ENCODE measurements around the gene FAIM2.

FAIM2 gene

GRCh38 chr12:49939707-49940106 lies 36.0 kb upstream of the FAIM2 start:
- DNase-seq (ENCODE audit: low read depth in 2 of 2, low spot score in 1 of 2): no peak

- DNase-seq (ENCODE audit: low read depth in 2 of 2, low spot score in 1 of 2): no peak
Measured at GRCh38 chr12:49939307-49939706, 35.6 kb upstream of the FAIM2 start.

GRCh38 chr12:49937639-49938300 lies 34.1 kb upstream of the FAIM2 start:
- no peak for DNase-seq (ENCODE audit: low read depth in 2 of 2, low spot score in 1 of 2)

DNA sequence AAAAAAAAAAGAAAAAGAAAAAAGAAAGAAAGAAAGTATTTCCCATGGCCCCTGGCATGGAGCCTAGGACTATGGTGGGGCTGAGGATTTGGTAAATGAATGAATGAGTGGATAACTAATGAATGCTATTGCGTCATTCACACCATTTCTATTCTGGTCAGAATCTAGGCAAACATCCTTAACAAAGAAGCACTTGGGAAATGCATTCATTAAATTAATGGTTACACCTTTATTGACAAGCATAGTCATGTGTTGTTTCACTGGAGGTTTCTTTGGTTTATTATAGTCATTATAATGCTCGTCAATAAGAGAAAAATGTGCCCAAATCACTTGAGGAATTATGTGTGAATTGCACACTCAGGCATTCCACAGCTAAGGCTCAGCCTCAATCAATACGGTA lies 33.2 kb upstream of the FAIM2 start:
- no peak for DNase-seq (ENCODE audit: low read depth in 2 of 2, low spot score in 1 of 2)

DNA sequence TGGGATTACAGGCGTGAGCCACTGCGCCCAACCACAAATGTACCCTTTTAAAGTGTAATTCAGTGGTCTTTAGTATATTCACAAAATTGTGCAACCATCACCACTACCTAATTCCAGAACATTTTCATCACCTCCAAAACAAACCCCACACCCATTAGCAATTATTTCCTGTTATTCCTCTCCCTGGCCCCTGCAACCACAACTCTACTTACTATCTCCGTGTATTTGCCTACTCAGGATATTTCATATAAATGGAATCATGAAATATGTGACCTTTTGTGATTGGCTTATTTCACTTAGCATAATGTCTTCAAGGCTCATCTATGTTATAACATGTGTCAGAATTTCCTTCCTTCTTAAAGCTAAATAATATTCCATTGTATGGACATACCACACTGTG lies 30.8 kb upstream of the FAIM2 start:
- no peak for DNase-seq (ENCODE audit: low read depth in 2 of 2, low spot score in 1 of 2)

DNA sequence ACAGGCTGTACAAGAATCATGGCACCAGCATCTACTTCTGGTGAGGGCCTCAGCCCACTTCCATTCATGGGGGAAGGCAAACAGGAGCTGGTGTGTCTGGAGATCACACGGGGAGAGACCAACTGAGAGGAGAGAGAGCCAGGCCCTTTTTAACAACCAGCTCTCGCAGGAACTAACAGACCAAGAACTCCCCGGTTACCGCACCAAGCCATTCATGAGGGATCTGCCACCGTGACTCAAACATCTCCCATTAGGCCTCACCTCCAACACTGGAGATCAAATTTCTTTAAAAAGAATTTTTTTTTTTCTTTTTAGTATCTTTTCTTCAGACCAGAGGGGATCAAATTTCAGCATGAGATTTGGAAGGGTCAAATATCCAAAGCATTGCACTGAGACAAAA lies 30.1 kb upstream of the FAIM2 start:
- no peak for DNase-seq (ENCODE audit: low read depth in 2 of 2, low spot score in 1 of 2)

DNA sequence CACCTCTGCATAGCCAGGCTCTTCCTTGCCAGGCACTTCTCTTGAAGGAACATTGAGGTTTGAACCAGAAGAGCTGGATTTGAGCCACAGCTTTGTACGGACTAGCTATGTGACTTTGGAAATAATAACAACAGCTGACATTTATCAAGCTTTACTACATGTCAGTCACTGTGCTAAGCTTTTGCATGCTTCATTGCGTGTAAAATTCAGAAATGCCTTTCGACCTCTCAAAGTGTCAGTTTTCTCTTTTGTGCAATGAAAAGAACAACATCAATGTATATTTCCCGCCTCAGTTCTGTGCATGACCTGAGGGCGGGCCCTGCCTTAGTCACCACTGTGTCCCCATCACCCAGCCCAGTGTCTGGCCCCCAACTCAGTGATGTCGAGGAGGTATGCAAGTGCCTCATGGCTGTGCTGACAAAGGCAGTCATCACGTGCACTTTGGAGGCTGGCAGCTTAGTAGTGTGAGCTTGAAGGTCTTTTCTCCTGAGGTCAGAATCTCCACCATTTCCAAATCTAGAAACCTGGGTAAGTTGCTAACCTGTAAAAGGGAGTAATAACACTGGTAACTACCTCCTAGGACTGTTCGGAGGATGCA lies 28.9 kb upstream of the FAIM2 start:
- DNase-seq (ENCODE audit: low read depth in 2 of 2, low spot score in 1 of 2): no peak

GRCh38 chr12:49932023-49932422 lies 28.3 kb upstream of the FAIM2 start:
- no peak for DNase-seq (ENCODE audit: low read depth in 2 of 2, low spot score in 1 of 2)

- no peak for DNase-seq (ENCODE audit: low read depth in 2 of 2, low spot score in 1 of 2)
Measured at GRCh38 chr12:49930515-49931288, 27.0 kb upstream of the FAIM2 start.

DNA sequence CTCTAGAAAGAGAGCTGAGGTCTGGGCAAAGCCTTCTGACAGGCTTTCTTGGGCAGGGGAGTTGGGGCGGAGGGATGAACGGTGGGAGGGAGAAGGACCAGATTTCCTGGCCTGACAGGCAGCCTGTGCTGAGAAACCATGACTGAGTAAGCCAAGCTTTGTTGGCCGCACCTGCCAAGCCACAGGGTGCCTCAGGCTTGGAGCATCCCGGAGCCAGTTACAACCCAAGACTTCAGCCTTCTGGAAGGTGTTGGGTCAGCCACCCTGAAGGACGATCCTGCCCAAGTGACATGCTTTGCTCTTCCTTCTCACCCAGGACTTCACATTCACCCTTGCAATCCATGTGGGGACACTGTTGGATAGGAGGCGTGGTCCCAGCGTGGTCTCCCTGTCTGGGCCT lies 25.9 kb upstream of the FAIM2 start:
- DNase-seq (ENCODE audit: low read depth in 2 of 2, low spot score in 1 of 2): no peak

GRCh38 chr12:49928471-49928870 lies 24.8 kb upstream of the FAIM2 start:
- no peak for DNase-seq (ENCODE audit: low read depth in 2 of 2, low spot score in 1 of 2)

GRCh38 chr12:49925433-49926204 lies 21.9 kb upstream of the FAIM2 start:
- no peak for DNase-seq (ENCODE audit: low read depth in 2 of 2, low spot score in 1 of 2)

DNA sequence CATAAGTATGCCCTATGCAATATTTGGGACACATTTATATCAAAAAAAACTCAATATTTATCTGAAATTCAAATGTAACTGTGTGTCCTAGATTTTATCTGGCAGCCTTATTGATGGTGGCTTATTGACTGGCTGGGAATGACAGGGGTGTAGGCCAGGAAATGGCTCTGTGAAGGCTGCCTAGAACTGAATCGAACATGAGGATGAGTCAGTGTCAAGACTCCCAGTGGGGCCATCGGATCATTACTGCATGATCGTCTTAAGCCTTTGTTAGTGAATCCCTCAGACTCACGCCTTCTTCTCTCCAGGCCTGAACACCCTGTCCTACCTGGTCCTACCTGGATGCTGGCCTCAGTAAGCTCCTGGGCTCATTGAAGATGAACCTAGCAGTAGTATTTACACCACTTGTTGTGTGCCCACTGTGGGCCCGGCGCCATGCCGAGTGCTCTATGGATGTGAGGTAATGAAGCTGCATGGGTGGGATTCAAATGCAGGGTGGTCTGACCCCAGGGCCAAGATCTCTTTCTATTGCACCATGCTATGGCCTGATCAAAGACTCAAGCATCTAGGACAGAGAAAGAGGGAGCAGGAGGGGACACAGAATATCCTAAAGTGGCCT lies 21.0 kb upstream of the FAIM2 start:
- no peak for DNase-seq (ENCODE audit: low read depth in 2 of 2, low spot score in 1 of 2)

DNA sequence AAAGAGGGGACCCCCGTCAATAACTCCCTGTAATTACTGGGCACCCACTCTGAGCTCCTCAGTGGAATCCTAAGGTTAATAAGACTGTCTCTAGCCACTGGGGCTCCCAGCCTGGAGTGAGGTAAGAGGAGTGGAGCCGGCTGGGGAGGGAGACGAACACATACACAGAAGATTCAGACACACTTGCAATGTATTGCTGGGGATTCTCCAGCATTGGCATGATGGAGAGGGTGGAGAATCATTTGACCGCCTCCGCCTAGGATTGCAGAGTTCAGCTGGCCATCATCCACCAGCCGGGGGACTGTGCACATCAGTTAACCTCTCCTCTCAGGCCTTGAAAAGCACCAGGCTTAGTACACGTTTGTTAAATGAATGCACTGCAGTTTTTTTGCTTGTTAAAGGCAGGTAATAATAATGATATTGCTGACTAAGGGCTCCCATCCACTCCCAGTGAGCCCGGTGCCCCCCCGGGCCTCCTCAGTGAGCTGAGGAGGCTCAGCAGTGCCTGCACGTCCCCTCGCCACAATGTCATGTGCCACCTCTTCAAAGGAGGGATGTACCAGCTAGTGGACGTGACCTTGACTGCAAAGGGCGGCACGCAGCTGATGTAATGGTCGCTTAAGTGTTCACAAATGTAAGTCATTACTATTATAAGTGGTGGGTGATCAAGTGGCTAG lies 20.3 kb upstream of the FAIM2 start:
- DNase-seq (ENCODE audit: low read depth in 2 of 2, low spot score in 1 of 2): no peak

DNA sequence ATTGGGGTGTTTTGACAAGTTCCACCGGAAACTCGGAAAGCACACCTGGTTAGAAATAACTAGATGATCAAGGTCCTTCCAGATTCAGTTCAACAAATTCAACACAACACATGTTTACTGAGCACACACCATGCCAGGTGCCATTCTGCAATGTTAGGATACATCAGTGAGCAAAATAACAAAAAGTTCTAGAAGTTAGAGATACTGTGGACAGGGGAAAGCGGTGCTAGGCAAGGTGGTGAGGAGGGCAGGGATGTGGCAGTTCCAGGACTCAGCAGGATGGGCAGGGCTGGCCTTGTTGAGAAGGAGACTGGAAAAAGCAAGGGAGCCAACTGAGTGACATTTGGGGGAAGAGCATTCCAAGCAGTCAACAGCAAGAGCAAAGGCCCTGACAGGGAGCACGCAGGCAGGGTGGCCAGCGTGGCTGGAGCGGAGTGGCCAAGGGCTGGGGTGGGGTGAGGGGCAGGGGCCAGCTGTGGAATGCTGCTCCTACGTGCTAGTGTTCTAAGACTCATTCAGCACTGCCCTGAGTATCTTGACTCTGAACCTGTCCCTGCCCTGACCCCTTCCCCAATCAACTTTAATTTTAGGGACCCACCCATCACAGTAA lies 19.4 kb upstream of the FAIM2 start:
- DNase-seq (ENCODE audit: low read depth in 2 of 2, low spot score in 1 of 2): no peak

DNA sequence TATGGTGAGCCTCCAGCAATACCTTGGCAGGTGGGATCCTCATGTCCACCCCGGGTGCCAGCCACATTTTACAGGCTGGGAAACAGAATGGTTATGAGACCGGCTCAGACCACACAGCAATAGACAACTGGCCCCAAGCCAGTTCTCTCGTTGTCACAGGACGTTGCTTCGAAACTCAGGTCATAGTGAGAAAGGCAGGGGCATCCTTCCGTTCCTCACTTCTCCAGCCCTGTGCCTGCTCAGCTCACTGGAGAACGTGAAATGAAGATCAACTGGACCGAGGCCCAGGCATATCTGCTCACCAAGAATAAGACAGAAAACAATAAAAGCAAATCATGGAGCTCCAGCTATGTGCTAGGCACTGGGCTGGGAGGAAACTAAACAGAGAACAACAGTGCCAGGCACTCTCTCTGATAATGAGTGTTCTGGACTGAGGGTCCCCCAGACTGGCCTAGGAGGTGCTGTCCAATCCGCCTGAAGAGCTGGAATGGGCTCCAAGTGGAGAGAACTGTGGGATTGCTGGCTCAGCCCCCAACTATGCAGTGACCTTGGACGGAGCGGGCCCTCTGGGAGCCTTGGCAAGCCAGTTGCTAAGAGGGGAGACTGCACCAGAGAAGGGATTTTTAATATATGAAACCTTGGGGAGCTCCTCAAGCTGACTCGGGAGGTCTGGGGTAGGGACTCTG lies 18.8 kb upstream of the FAIM2 start:
- no peak for DNase-seq (ENCODE audit: low read depth in 2 of 2, low spot score in 1 of 2)

GRCh38 chr12:49921936-49922335 lies 18.2 kb upstream of the FAIM2 start:
- DNase-seq (ENCODE audit: low read depth in 2 of 2, low spot score in 1 of 2): no peak

DNA sequence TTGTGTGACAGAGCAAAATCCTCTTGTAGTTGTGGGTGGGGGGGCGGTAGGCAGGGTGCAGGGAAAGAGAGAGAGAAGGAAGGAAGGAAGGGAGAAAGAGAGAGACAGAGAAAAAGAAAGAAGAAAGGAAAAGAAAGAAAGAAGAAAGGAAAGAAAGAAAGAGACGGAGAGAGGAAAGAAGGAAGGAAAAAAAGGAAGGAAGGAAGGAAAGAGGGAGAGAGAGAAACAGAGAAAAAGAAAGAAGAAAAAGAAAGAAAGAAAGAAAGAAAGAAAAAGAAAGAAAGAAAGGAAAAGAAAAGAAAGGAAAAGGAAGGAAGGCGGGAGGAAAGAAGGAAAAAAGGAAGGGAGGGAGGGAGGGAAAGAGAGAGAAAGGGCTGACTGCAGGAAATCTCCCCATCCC lies 17.6 kb upstream of the FAIM2 start:
- DNase-seq (ENCODE audit: low read depth in 2 of 2, low spot score in 1 of 2): no peak

- DNase-seq (ENCODE audit: low read depth in 2 of 2, low spot score in 1 of 2): no peak
Measured at GRCh38 chr12:49920915-49921286, 17.2 kb upstream of the FAIM2 start.
